HEK293 (cell line): ENCODE data around the gene AVEN.

Source experiments
- BCL11A ChIP-seq: fragments of 450-650 bp; formaldehyde crosslinking; IDR thresholded peaks from 2 replicates; pipeline ENCODE4 v1.5.1; 2016; ENCODE audit warnings: low read depth, missing biosample characterization, missing genetic modification characterization
- HOXA7 ChIP-seq: sonication (generic); formaldehyde crosslinking; IDR thresholded peaks from 2 replicates; pipeline ENCODE4 v1.8.1; 2022; ENCODE audit warnings: missing genetic modification reagents, borderline replicate concordance
- SP2 ChIP-seq: fragments of 450-650 bp; formaldehyde crosslinking; IDR thresholded peaks from 2 replicates; pipeline ENCODE4 v1.5.1; 2016; ENCODE audit warnings: missing biosample characterization, missing genetic modification characterization
- ZBTB7A ChIP-seq: fragments of 450-650 bp; formaldehyde crosslinking; IDR thresholded peaks from 2 replicates; pipeline ENCODE4 v1.5.1; 2016; ENCODE audit warnings: low read depth, missing biosample characterization, missing genetic modification characterization
- ZNF211 ChIP-seq: fragments of 450-650 bp; formaldehyde crosslinking; IDR thresholded peaks from 2 replicates; pipeline ENCODE4 v1.5.1; 2016; ENCODE audit warnings: low read depth, missing biosample characterization, missing genetic modification characterization
- ZNF350 ChIP-seq: fragments of 450-650 bp; formaldehyde crosslinking; IDR thresholded peaks from 2 replicates; pipeline ENCODE4 v1.5.0; 2017; ENCODE audit warnings: missing biosample characterization, mild to moderate bottlenecking, missing genetic modification characterization
- ZNF37A ChIP-seq: fragments of 450-650 bp; IDR thresholded peaks from 2 replicates; pipeline ENCODE4 v1.5.1; 2018; ENCODE audit warnings: missing biosample characterization, missing genetic modification characterization
- ZNF433 ChIP-seq: fragments of 450-650 bp; formaldehyde crosslinking; IDR thresholded peaks from 2 replicates; pipeline ENCODE4 v1.5.1; 2016; ENCODE audit warnings: missing biosample characterization, missing genetic modification characterization, low read depth
- TF ChIP-seq, protein P1 (sequence below): fragments of 450-650 bp; formaldehyde crosslinking; IDR thresholded peaks from 2 replicates; pipeline ENCODE4 v1.5.1; 2016; ENCODE audit warnings: missing biosample characterization, missing genetic modification characterization
- TF ChIP-seq, protein P2 (sequence below): fragments of 450-650 bp; formaldehyde crosslinking; IDR thresholded peaks from 2 replicates; pipeline ENCODE4 v1.5.1; 2016; ENCODE audit warnings: missing biosample characterization, missing genetic modification characterization

DNA sequence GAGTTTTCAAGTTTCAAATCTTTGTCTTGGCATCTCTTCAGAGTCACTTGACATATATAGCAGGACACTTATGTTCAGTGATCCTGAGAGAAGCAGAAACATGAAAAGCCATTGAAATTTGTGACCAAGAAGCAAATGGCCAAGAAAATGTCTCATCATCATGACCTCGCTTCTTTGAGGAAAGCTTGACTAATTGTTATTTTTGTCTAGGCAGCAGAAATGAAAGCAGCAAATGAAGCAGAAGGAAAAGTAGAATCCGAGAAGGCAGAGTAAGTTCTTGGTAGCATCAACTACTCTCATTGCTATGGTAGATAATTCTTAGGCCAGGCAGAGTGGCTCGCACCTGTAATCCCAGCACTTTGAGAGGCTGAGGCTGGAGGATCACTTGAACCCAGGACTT is 198.4 kb downstream of the AVEN start:
- TF ChIP-seq, protein P1, sequence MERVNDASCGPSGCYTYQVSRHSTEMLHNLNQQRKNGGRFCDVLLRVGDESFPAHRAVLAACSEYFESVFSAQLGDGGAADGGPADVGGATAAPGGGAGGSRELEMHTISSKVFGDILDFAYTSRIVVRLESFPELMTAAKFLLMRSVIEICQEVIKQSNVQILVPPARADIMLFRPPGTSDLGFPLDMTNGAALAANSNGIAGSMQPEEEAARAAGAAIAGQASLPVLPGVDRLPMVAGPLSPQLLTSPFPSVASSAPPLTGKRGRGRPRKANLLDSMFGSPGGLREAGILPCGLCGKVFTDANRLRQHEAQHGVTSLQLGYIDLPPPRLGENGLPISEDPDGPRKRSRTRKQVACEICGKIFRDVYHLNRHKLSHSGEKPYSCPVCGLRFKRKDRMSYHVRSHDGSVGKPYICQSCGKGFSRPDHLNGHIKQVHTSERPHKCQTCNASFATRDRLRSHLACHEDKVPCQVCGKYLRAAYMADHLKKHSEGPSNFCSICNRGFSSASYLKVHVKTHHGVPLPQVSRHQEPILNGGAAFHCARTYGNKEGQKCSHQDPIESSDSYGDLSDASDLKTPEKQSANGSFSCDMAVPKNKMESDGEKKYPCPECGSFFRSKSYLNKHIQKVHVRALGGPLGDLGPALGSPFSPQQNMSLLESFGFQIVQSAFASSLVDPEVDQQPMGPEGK (tag by site-specific recombination) = no peak
- no peak for TF ChIP-seq HOXA7 (CRISPR knock-in tag)
- no peak for TF ChIP-seq BCL11A (tag by site-specific recombination)
- TF ChIP-seq ZNF433 = no peak
- TF ChIP-seq, protein P2, sequence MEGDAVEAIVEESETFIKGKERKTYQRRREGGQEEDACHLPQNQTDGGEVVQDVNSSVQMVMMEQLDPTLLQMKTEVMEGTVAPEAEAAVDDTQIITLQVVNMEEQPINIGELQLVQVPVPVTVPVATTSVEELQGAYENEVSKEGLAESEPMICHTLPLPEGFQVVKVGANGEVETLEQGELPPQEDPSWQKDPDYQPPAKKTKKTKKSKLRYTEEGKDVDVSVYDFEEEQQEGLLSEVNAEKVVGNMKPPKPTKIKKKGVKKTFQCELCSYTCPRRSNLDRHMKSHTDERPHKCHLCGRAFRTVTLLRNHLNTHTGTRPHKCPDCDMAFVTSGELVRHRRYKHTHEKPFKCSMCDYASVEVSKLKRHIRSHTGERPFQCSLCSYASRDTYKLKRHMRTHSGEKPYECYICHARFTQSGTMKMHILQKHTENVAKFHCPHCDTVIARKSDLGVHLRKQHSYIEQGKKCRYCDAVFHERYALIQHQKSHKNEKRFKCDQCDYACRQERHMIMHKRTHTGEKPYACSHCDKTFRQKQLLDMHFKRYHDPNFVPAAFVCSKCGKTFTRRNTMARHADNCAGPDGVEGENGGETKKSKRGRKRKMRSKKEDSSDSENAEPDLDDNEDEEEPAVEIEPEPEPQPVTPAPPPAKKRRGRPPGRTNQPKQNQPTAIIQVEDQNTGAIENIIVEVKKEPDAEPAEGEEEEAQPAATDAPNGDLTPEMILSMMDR (tag by site-specific recombination) = no peak
- no peak for TF ChIP-seq SP2 (tag by site-specific recombination)
- TF ChIP-seq ZBTB7A = no peak
- no peak for TF ChIP-seq ZNF37A
- no peak for TF ChIP-seq ZNF211
- TF ChIP-seq ZNF350 (tag by site-specific recombination) = no peak
